Measurements from ENCODE around the gene TBRG1.

Gene TBRG1, protein sequence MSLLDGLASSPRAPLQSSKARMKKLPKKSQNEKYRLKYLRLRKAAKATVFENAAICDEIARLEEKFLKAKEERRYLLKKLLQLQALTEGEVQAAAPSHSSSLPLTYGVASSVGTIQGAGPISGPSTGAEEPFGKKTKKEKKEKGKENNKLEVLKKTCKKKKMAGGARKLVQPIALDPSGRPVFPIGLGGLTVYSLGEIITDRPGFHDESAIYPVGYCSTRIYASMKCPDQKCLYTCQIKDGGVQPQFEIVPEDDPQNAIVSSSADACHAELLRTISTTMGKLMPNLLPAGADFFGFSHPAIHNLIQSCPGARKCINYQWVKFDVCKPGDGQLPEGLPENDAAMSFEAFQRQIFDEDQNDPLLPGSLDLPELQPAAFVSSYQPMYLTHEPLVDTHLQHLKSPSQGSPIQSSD

GRCh38 chr11:124622531-124623451, at the start of gene TBRG1:
TSS of gene TBRG1 (plus strand) at chr11:124622864. CDS start at chr11:124623084, 220 bp downstream.
- H3K9me3 Mint-ChIP-seq, result no peaks in the 10 kb centered on the region
- H3K27me3 Mint-ChIP-seq (ENCODE audit: low read depth), result peaks cover 12% of the 10 kb centered on the region
- H3K4me3 Mint-ChIP-seq, result peak within 1 kb of the TSS; percentile 97
- peak within 1 kb of the TSS; percentile 93 for H3K27ac Mint-ChIP-seq
- peaks cover 24% of the 10 kb centered on the region for H3K36me3 Mint-ChIP-seq (ENCODE audit: low read depth)
- peaks cover 20% of the 10 kb centered on the region for H3K4me1 Mint-ChIP-seq (ENCODE audit: low read depth)

DNA sequence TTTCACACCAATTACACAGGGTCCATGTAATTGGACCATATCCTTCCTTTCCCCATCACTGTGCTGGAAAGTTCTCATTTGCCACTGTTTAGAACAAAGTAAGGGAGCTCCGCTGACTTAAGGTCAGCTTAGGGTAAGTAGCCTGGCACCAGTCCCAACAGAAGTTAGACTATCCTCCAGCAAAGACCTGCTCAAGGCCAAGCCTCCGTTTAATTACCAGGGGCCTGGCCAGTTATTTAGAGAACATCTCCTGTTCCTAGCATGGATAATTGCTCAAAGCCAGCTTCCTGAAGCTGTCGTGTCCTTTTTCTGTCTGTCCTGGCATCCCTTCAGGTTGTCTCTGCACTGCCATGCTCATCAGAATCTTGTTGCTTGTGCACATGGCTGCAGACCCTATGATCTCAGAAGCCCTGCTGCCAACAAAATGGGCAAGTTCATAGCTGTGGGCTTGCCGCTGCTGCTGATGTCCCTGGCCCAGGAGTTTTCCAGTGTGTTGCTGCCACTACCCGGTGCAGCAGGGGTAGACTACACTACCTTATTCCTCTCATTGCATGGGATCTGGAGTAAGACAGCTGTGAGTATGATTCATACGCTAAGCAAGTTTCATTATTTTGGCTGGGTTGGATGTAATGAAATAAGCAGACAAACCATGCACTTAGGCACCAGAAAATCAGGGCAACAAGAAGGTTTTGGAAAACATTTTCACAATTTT, 44.8 kb upstream of the TBRG1 start:
- H3K4me1 Mint-ChIP-seq (ENCODE audit: low read depth), result no peaks in the 10 kb centered on the region
- H3K4me3 Mint-ChIP-seq, result no peak overlapping the region
- peaks cover 10% of the 10 kb centered on the region for H3K27me3 Mint-ChIP-seq (ENCODE audit: low read depth)
- H3K27ac Mint-ChIP-seq, result no peak overlapping the region
- H3K36me3 Mint-ChIP-seq (ENCODE audit: low read depth), result no peaks in the 10 kb centered on the region
- H3K9me3 Mint-ChIP-seq, result no peaks in the 10 kb centered on the region

DNA sequence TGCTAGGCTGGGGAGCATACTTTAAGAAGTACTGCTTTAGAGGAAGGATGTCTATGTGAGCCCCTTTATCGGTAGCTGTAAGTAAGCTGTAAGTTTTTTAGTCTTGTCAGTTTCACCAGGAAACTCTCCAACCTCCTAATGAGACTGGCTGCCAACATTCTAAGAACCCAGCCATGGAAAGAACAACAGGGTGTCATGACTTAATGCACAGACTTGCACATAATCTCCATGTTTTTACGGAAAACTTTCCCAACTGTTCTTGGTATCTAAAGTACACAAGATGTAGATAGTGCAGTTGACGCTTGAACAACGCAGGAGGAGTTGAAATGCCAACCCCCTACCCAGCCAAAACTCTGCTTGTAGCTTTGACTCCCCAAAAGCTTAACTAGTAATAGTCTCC, 43.9 kb upstream of the TBRG1 start:
- H3K4me3 Mint-ChIP-seq, result no peak overlapping the region
- no peaks in the 10 kb centered on the region for H3K36me3 Mint-ChIP-seq (ENCODE audit: low read depth)
- no peak overlapping the region for H3K27ac Mint-ChIP-seq
- H3K27me3 Mint-ChIP-seq (ENCODE audit: low read depth), result peaks cover 8% of the 10 kb centered on the region
- no peaks in the 10 kb centered on the region for H3K9me3 Mint-ChIP-seq
- H3K4me1 Mint-ChIP-seq (ENCODE audit: low read depth), result no peaks in the 10 kb centered on the region

GRCh38 chr11:124581817-124582216, 40.8 kb upstream of the TBRG1 start:
- Mint-ChIP-seq H3K4me3 (no peak overlapping the region), H3K27ac (no peak overlapping the region), H3K9me3 (no peaks in the 10 kb centered on the region), H3K4me1 (ENCODE audit: low read depth) (no peaks in the 10 kb centered on the region), H3K36me3 (ENCODE audit: low read depth) (no peaks in the 10 kb centered on the region), H3K27me3 (ENCODE audit: low read depth) (no peaks in the 10 kb centered on the region)

DNA sequence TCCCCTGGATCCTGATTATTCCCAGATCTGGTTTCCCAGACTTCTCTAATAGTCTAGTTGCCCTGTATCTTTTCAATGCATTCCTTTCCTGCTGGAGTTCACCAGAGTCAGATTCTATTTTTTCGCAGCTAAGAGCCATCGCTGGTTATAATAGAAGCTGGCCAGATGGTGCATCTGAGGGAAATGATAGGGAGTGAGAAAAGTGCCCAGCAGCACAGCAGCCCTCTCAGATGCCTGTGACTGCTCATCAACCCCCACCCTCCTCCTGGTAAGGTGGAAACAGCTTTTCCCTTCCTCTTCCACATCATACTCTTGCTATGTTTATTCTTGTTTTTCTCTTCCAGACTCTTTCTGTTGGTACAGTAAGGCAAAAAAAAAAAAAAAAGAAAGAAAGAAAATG, 40.1 kb upstream of the TBRG1 start:
- Mint-ChIP-seq H3K9me3 (no peaks in the 10 kb centered on the region), H3K4me3 (no peak overlapping the region), H3K4me1 (ENCODE audit: low read depth) (no peaks in the 10 kb centered on the region), H3K36me3 (ENCODE audit: low read depth) (no peaks in the 10 kb centered on the region), H3K27me3 (ENCODE audit: low read depth) (no peaks in the 10 kb centered on the region), H3K27ac (no peak overlapping the region)

- Mint-ChIP-seq H3K4me3 (no peak overlapping the region), H3K27me3 (ENCODE audit: low read depth) (no peaks in the 10 kb centered on the region), H3K4me1 (ENCODE audit: low read depth) (no peaks in the 10 kb centered on the region)
Observed at GRCh38 chr11:124583781-124584180, 38.9 kb upstream of the TBRG1 start.

DNA sequence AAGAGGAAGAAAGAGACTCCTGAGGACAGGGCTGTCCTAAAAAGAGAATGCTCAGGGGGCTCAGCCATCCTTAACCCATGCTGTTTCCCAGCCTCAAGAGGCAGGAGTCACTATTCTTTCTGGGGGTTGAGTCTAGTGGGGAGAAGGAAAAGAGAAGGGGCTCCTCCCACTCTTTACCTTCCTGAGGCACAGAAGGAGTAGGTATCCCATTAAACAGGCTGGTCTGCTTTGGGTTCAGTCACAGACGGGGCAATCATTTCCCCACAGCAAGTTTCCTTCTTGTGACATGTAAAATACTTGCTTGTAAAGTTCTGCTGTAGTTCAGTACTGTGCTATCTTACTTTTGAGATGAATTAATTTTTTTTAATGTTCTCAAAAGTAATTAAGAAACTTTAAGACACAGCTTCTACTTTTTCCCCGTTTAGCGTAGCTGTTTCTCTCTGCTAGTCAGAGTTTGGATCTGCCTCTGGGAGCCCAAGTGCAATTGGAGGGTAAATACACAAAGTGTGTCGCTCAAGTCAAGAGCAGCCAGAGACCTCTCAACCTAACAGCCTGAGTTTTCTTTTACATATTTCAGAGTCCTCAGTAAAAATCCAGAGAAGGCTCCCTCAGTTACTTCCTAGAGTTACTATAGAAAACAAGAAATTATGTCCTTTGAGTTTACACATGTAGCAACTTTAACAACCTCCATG, 37.8 kb upstream of the TBRG1 start:
- H3K27ac Mint-ChIP-seq, result no peak overlapping the region

More at GRCh38 chr11:124583781-124584180, 38.9 kb upstream of the TBRG1 start:
- Mint-ChIP-seq H3K36me3 (ENCODE audit: low read depth) (no peaks in the 10 kb centered on the region), H3K27ac (no peak overlapping the region), H3K9me3 (no peaks in the 10 kb centered on the region)

DNA sequence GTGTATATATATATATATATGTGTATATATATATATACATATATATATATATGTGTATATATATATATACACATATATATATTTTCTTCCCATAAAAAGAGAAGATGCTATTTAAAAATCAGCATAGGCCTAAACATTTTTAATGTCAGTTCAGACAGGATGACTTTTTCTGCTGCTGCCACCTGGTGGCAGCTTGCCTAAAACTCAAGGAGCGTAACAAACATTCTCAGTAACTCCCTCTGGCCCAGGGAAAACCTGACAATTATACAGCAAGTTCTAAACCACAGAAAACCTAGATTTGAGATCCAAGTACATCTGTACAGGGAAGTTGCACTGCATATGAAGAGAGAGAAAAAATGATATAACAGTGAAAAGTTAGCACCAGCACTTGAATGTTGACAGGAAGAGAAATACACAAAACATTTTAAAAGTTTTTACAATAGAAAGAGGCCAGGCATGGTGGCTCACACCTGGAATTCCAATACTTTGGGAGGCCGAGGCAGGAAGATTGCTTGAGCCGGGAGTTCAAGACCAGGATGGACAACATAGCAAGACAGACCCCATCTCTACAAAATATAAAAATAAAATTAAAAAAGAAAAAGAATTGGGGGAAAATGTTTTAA, 36.3 kb upstream of the TBRG1 start:
- no peak overlapping the region for H3K4me3 Mint-ChIP-seq
- H3K4me1 Mint-ChIP-seq (ENCODE audit: low read depth), result no peaks in the 10 kb centered on the region
- no peaks in the 10 kb centered on the region for H3K36me3 Mint-ChIP-seq (ENCODE audit: low read depth)
- no peak overlapping the region for H3K27ac Mint-ChIP-seq
- no peaks in the 10 kb centered on the region for H3K27me3 Mint-ChIP-seq (ENCODE audit: low read depth)
- H3K9me3 Mint-ChIP-seq, result no peaks in the 10 kb centered on the region

More for the DNA sequence above, 37.8 kb upstream of the TBRG1 start:
- H3K4me3 Mint-ChIP-seq, result no peak overlapping the region
- H3K4me1 Mint-ChIP-seq (ENCODE audit: low read depth), result no peaks in the 10 kb centered on the region
- no peaks in the 10 kb centered on the region for H3K9me3 Mint-ChIP-seq
- no peaks in the 10 kb centered on the region for H3K36me3 Mint-ChIP-seq (ENCODE audit: low read depth)
- no peaks in the 10 kb centered on the region for H3K27me3 Mint-ChIP-seq (ENCODE audit: low read depth)

DNA sequence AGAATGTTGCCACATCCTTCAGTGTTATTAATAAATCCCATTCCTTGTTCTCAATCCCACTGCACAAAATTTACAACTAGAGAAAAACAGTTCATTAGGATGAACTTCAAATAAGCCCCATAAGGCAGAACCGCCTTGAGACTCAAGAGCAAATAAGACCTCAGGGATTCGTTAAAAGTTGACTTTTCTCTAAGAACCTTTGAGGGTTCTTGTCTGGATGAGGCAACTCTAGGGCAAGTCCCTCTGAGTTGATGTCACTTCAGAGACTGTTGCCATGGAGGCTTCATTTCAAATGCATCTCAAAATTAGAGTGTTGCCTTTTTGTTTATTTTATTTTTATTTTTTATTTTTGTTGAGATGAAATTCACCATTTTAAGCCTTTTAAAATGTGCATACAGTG, 31.2 kb upstream of the TBRG1 start:
- H3K4me3 Mint-ChIP-seq, result no peak overlapping the region
- peaks cover 9% of the 10 kb centered on the region for H3K27me3 Mint-ChIP-seq (ENCODE audit: low read depth)
- no peaks in the 10 kb centered on the region for H3K4me1 Mint-ChIP-seq (ENCODE audit: low read depth)
- no peaks in the 10 kb centered on the region for H3K36me3 Mint-ChIP-seq (ENCODE audit: low read depth)
- H3K27ac Mint-ChIP-seq, result no peak overlapping the region
- no peaks in the 10 kb centered on the region for H3K9me3 Mint-ChIP-seq

GRCh38 chr11:124592627-124593026, 30.0 kb upstream of the TBRG1 start:
- no peaks in the 10 kb centered on the region for H3K9me3 Mint-ChIP-seq
- H3K4me3 Mint-ChIP-seq, result no peak overlapping the region
- H3K36me3 Mint-ChIP-seq (ENCODE audit: low read depth), result no peaks in the 10 kb centered on the region
- H3K4me1 Mint-ChIP-seq (ENCODE audit: low read depth), result no peaks in the 10 kb centered on the region
- peaks cover 19% of the 10 kb centered on the region for H3K27me3 Mint-ChIP-seq (ENCODE audit: low read depth)
- no peak overlapping the region for H3K27ac Mint-ChIP-seq

DNA sequence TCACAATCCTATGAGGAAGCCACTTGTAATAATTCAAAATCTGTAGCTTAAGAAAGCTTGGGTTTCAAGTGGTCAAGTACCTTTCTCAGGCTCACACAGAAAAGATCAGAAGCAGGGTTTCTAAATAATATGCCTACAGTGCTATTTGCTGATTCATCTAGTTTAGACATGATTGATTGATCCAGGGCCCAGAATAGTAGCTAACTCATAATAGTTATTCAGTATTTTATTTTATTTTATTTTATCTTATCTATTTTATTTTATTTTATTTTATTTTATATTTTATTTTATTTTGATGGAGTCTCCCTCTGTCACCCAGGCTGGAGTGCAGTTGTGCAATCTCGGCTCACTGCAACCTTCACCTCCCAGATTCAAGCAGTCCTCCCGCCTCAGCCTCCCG, 27.4 kb upstream of the TBRG1 start:
- Mint-ChIP-seq H3K4me3 (no peak overlapping the region), H3K9me3 (no peaks in the 10 kb centered on the region), H3K4me1 (ENCODE audit: low read depth) (no peaks in the 10 kb centered on the region), H3K27ac (no peak overlapping the region), H3K27me3 (ENCODE audit: low read depth) (peaks cover 27% of the 10 kb centered on the region), H3K36me3 (ENCODE audit: low read depth) (no peaks in the 10 kb centered on the region)

- no peaks in the 10 kb centered on the region for H3K9me3 Mint-ChIP-seq
- H3K27me3 Mint-ChIP-seq (ENCODE audit: low read depth), result peaks cover 34% of the 10 kb centered on the region
- H3K36me3 Mint-ChIP-seq (ENCODE audit: low read depth), result no peaks in the 10 kb centered on the region
- no peak overlapping the region for H3K27ac Mint-ChIP-seq
- no peak overlapping the region for H3K4me3 Mint-ChIP-seq
- no peaks in the 10 kb centered on the region for H3K4me1 Mint-ChIP-seq (ENCODE audit: low read depth)
Observed at GRCh38 chr11:124597626-124598025, 25.0 kb upstream of the TBRG1 start.

DNA sequence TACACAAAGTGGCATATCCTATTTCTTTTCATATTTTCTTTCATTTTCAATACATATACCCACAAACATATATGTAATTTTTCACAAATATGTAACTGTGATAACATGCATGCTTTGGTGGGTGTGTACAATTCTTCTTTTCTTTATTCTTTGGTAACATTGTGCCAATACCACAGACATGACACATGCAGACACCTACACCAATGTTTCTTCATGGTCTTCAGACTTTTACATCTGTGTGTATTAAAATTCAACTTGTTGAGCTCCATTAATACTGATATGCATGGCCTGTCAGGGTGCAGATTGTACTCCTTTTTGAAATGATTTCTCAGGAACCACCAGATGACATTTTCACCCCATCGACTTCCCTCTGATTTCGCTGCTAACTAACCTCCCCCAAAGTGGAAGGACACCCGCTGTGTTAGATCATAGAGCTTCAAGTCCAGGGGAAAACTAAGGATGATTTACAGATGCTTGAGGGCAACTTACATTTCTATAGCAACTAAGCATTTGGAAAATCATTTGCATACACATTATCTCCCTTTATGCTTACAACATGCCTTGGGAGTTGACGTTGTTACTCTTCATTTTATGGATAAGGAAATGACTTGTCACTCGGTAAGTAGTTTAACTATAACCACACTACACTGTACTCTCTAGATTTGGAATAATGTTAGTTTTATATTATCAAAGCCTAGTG, 21.9 kb upstream of the TBRG1 start:
- no peaks in the 10 kb centered on the region for H3K36me3 Mint-ChIP-seq (ENCODE audit: low read depth)
- no peak overlapping the region for H3K4me3 Mint-ChIP-seq

More for the DNA sequence above, 21.9 kb upstream of the TBRG1 start:
- Mint-ChIP-seq H3K27ac (no peak overlapping the region), H3K9me3 (no peaks in the 10 kb centered on the region), H3K4me1 (ENCODE audit: low read depth) (no peaks in the 10 kb centered on the region), H3K27me3 (ENCODE audit: low read depth) (peaks cover 28% of the 10 kb centered on the region)
